Muscle layer of duodenum (tissue), 2 donors: ENCODE measurements around the gene ATP6V0E2.
"Not testable (repeated sequence)": the region's sequence is repeated elsewhere in the genome, so short reads cannot be mapped to it uniquely, and the experiment has no call there.

Source experiments
- H3K27ac ChIP-seq: one replicate; pipeline ENCODE4 v1.7.0; 2013; ENCODE audit warnings: mild to moderate bottlenecking, low read length
- H3K27me3 ChIP-seq: one replicate; pipeline ENCODE4 v1.7.0; 2013; ENCODE audit warnings: low read depth, mild to moderate bottlenecking, control low read depth, low read length
- H3K36me3 ChIP-seq, 2 donors: one replicate each; pipeline ENCODE4 v1.7.0; 2013; ENCODE audit warnings: low read length in 2 of 2, control low read depth in 1 of 2, mild to moderate bottlenecking in 1 of 2; ENCODE audit not compliant: insufficient read depth in 2 of 2, control insufficient read depth in 1 of 2
- H3K4me1 ChIP-seq, 2 donors: one replicate each; pipeline ENCODE4 v1.7.0; 2013; ENCODE audit warnings: low read length in 2 of 2, mild to moderate bottlenecking in 2 of 2, control low read depth in 1 of 2, moderate library complexity in 1 of 2; ENCODE audit not compliant: insufficient read depth in 2 of 2, control insufficient read depth in 1 of 2
- H3K4me3 ChIP-seq, 2 donors: one replicate each; pipeline ENCODE4 v1.7.0; 2013; ENCODE audit warnings: low read length in 2 of 2, low read depth in 1 of 2, mild to moderate bottlenecking in 1 of 2
- H3K9me3 ChIP-seq, 2 donors: one replicate each; pipeline ENCODE4 v1.7.0; 2013; ENCODE audit warnings: low read length in 2 of 2, control low read depth in 1 of 2, mild to moderate bottlenecking in 1 of 2; ENCODE audit not compliant: control insufficient read depth in 1 of 2
- donor health status: healthy.

ATP6V0E2 gene

GRCh38 chr7:149882248-149883047, 8.7 kb downstream of the ATP6V0E2 start:
- no peaks in the 10 kb centered on the region for H3K9me3 ChIP-seq
- H3K27ac ChIP-seq, result no peak overlapping the region
- peaks cover 6 to 36% of the 10 kb centered on the region in 2 donors for H3K4me1 ChIP-seq
- no peak overlapping the region for H3K4me3 ChIP-seq
- H3K36me3 ChIP-seq, result peaks cover 0 to 11% of the 10 kb centered on the region in 2 donors
- no peaks in the 10 kb centered on the region for H3K27me3 ChIP-seq

GRCh38 chr7:149883048-149883438, 9.3 kb downstream of the ATP6V0E2 start:
- Histone ChIP-seq H3K4me1 (peaks cover 6 to 36% of the 10 kb centered on the region in 2 donors), H3K27me3 (no peaks in the 10 kb centered on the region), H3K27ac (no peak overlapping the region), H3K4me3 (no peak overlapping the region), H3K9me3 (no peaks in the 10 kb centered on the region), H3K36me3 (peaks cover 0 to 11% of the 10 kb centered on the region in 2 donors)

- Histone ChIP-seq H3K36me3 (peaks cover 0 to 11% of the 10 kb centered on the region in 2 donors), H3K4me3 (no peak overlapping the region), H3K27me3 (no peaks in the 10 kb centered on the region), H3K4me1 (peaks cover 6 to 36% of the 10 kb centered on the region in 2 donors), H3K9me3 (no peaks in the 10 kb centered on the region), H3K27ac (no peak overlapping the region)
Observed at GRCh38 chr7:149883452-149883861, 9.7 kb downstream of the ATP6V0E2 start.

- H3K9me3 ChIP-seq, result no peaks in the 10 kb centered on the region
- peaks cover 0 to 11% of the 10 kb centered on the region in 2 donors for H3K36me3 ChIP-seq
- H3K27ac ChIP-seq, result no peak overlapping the region
- no peaks in the 10 kb centered on the region for H3K27me3 ChIP-seq
- H3K4me1 ChIP-seq, result peaks cover 6 to 36% of the 10 kb centered on the region in 2 donors
- no peak overlapping the region for H3K4me3 ChIP-seq
Observed at GRCh38 chr7:149884016-149884415, 10.2 kb downstream of the ATP6V0E2 start.

- Histone ChIP-seq H3K4me1 (peaks cover 6 to 36% of the 10 kb centered on the region in 2 donors), H3K27ac (no peak overlapping the region), H3K36me3 (peaks cover 0 to 6% of the 10 kb centered on the region in 2 donors), H3K9me3 (no peaks in the 10 kb centered on the region), H3K27me3 (no peaks in the 10 kb centered on the region), H3K4me3 (no peak overlapping the region)
Observed at GRCh38 chr7:149884541-149884940, 10.8 kb downstream of the ATP6V0E2 start.

- Histone ChIP-seq H3K27me3 (no peaks in the 10 kb centered on the region), H3K36me3 (no peaks in the 10 kb centered on the region), H3K4me1 (peaks cover 6 to 36% of the 10 kb centered on the region in 2 donors), H3K9me3 (no peaks in the 10 kb centered on the region), H3K27ac (no peak overlapping the region), H3K4me3 (no peak overlapping the region)
Observed at GRCh38 chr7:149885191-149886017, 11.6 kb downstream of the ATP6V0E2 start.

- Histone ChIP-seq H3K4me3 (no peak overlapping the region), H3K36me3 (no peaks in the 10 kb centered on the region), H3K27ac (no peak overlapping the region), H3K27me3 (no peaks in the 10 kb centered on the region), H3K4me1 (peaks cover 6 to 32% of the 10 kb centered on the region in 2 donors), H3K9me3 (no peaks in the 10 kb centered on the region)
Observed at GRCh38 chr7:149886018-149886415, 12.2 kb downstream of the ATP6V0E2 start.

- no peaks in the 10 kb centered on the region for H3K36me3 ChIP-seq
- H3K4me1 ChIP-seq, result peaks cover 6 to 19% of the 10 kb centered on the region in 2 donors
- no peaks in the 10 kb centered on the region for H3K27me3 ChIP-seq
- H3K9me3 ChIP-seq, result no peaks in the 10 kb centered on the region
- no peak overlapping the region for H3K4me3 ChIP-seq
- H3K27ac ChIP-seq, result no peak overlapping the region
Observed at GRCh38 chr7:149887311-149887710, 13.5 kb downstream of the ATP6V0E2 start.

GRCh38 chr7:149890715-149891114, 16.9 kb downstream of the ATP6V0E2 start:
- not testable (repeated sequence) for H3K4me3 ChIP-seq, H3K9me3 ChIP-seq, H3K27me3 ChIP-seq, H3K4me1 ChIP-seq, H3K36me3 ChIP-seq, H3K27ac ChIP-seq

- not testable (repeated sequence) for H3K27me3 ChIP-seq, H3K4me1 ChIP-seq, H3K9me3 ChIP-seq
Observed at GRCh38 chr7:149894957-149895356, 21.2 kb downstream of the ATP6V0E2 start.

GRCh38 chr7:149907776-149908376, 34.1 kb downstream of the ATP6V0E2 start:
- H3K4me1 ChIP-seq, result not testable (repeated sequence)

More at GRCh38 chr7:149894957-149895356, 21.2 kb downstream of the ATP6V0E2 start:
- H3K4me3 ChIP-seq, H3K36me3 ChIP-seq, H3K27ac ChIP-seq: not testable (repeated sequence)

More at GRCh38 chr7:149907776-149908376, 34.1 kb downstream of the ATP6V0E2 start:
- H3K36me3 ChIP-seq, H3K27ac ChIP-seq, H3K9me3 ChIP-seq, H3K27me3 ChIP-seq, H3K4me3 ChIP-seq: not testable (repeated sequence)
